Measurements from ENCODE around the gene PLA2G4D.

PLA2G4D gene

GRCh38 chr15:42031198-42031915 lies 63.0 kb downstream of the PLA2G4D start:
- DNase-seq (ENCODE audit: low read depth, low spot score) = no peak
- TF ChIP-seq, protein P1, sequence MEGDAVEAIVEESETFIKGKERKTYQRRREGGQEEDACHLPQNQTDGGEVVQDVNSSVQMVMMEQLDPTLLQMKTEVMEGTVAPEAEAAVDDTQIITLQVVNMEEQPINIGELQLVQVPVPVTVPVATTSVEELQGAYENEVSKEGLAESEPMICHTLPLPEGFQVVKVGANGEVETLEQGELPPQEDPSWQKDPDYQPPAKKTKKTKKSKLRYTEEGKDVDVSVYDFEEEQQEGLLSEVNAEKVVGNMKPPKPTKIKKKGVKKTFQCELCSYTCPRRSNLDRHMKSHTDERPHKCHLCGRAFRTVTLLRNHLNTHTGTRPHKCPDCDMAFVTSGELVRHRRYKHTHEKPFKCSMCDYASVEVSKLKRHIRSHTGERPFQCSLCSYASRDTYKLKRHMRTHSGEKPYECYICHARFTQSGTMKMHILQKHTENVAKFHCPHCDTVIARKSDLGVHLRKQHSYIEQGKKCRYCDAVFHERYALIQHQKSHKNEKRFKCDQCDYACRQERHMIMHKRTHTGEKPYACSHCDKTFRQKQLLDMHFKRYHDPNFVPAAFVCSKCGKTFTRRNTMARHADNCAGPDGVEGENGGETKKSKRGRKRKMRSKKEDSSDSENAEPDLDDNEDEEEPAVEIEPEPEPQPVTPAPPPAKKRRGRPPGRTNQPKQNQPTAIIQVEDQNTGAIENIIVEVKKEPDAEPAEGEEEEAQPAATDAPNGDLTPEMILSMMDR (IDR thresholded peaks at IDR 0.05; ENCODE audit: insufficient read depth, low read length, missing control alignments) = no peak
- CTCF ChIA-PET = no interaction called here
- POLR2A ChIA-PET = interaction anchor here (0.6 kb wide), 1 partner anchor 47 kb away, joined by 3 read pairs; no protein-coding TSS in a partner anchor
- H3K4me3 ChIP-seq (ENCODE audit: low read depth, low read length) = no peak overlapping the region

DNA sequence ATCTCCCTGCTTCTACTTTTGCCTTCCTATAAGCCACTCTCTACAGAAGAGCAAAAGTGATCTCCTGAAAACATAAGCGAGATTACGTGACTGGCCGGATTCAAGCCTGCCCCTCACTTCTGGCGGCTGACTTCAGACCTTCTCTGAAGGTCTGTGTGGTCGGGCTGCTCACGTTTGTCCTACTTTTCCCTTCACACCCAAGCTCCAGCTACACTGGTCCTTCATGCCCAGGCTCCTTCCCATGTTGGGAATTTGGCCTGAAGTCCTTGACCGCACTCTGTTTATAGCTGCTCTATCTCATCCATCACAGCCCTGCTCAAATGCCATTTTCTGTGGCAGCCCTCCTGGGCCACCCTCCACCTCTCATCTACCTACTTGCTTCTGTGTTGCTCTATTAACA lies 66.8 kb downstream of the PLA2G4D start:
- CTCF ChIA-PET = no interaction called here
- POLR2A ChIA-PET = no interaction called here
- no peak overlapping the region for H3K4me3 ChIP-seq (ENCODE audit: low read depth, low read length)

DNA sequence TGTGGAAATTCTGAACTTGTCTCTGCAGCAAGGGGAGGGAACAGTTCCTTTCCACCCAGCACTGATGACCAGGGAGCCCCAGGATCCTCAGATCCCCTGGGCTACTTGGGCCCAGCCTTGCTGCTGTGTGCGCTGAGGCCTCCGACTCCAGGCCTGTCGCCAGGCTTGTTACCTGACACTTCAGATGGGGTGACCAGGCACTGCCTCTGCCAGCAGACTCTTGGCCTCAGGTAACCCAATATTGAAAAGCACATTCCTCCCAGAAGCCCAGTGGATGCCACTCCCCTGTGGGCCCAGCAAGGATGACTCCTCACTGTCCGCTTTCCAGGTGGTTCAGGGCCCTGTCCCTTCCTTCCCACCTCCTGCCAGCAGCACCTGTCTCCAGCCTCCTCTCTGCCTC lies 70.1 kb downstream of the PLA2G4D start:
- TF ChIP-seq, protein P1 (IDR thresholded peaks at IDR 0.05; ENCODE audit: insufficient read depth, low read length, missing control alignments) = no peak
- no peak for DNase-seq (ENCODE audit: low read depth, low spot score)
- H3K4me3 ChIP-seq (ENCODE audit: low read depth, low read length) = no peak overlapping the region
- CTCF ChIA-PET = no interaction called here
- POLR2A ChIA-PET = no interaction called here

More for the DNA sequence above, 66.8 kb downstream of the PLA2G4D start:
- TF ChIP-seq, protein P1 (IDR thresholded peaks at IDR 0.05; ENCODE audit: insufficient read depth, low read length, missing control alignments) = no peak
- DNase-seq (ENCODE audit: low read depth, low spot score) = no peak

DNA sequence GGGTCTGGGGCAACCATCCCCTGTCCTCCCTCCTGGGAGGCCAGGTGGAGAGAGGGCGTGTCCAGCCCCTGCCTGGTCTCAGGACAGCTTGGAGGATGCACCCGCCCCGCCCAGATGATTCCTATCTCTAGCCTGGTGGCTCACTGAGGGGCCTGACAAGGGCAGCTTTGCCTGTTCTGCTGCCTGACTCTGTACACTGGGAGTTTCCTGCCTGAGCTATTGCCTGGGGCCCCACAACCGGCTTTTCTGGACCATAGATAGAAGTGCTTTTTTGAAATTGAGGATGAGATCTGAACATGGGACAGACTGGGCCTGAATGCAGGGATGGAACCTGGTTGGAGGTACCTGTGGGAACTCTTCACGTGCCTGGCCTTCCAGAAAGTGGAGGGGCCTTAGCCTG lies 72.8 kb downstream of the PLA2G4D start:
- no peak overlapping the region for H3K4me3 ChIP-seq (ENCODE audit: low read depth, low read length)
- TF ChIP-seq, protein P1 (IDR thresholded peaks at IDR 0.05; ENCODE audit: insufficient read depth, low read length, missing control alignments) = no peak
- POLR2A ChIA-PET = no interaction called here
- CTCF ChIA-PET = no interaction called here
- DNase-seq (ENCODE audit: low read depth, low spot score) = no peak

DNA sequence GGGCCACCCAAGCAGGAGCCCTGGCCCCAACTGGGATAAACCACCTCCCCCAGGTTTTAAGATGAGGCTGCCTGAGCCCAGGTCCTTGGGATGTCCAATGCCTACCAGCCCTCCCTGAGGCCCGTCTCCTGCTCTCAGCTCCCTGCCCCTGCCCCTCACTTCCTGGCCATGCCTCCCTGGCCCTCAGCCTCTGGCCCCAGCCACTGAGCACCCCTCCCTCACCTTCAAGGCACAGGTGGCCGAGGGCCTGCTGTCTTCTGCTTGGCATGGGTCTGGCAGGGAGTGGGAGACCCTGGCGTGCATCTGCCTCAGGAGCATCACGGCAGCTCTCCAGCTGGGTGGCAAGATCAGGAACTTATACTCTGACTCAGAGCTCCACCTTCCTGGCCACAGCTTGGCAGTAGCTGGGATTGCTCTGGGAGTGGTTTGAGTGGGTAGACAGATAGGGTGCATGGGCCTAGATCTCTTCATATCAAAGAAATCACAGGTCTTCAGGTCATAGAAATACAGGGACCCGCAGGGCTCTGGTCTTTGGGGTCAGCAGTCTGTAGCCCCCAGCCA lies 73.6 kb downstream of the PLA2G4D start, which contains the start of gene PLA2G4E:
TSS of gene PLA2G4E (minus strand) at position 330 of the 561 bp plus-strand sequence. CDS start at position 318, 12 bp downstream.
- CTCF ChIA-PET = interaction anchor here (1.8 kb wide), 1 partner anchor 31 kb away, joined by 4 read pairs; no protein-coding TSS in a partner anchor
- TF ChIP-seq, protein P1 (IDR thresholded peaks at IDR 0.05; ENCODE audit: insufficient read depth, low read length, missing control alignments) = no peak
- no peak for DNase-seq (ENCODE audit: low read depth, low spot score)
- no peak within 1 kb of the TSS for H3K4me3 ChIP-seq (ENCODE audit: low read depth, low read length)
- POLR2A ChIA-PET = no interaction called here
